ENCODE data around the gene USP34. TPM values are rescaled to one million over a fixed set of nuclear protein-coding genes. Genes with fewer than 3 reads are reported as not detected.
"Not testable (repeated sequence)": the region's sequence is repeated elsewhere in the genome, so short reads cannot be mapped to it uniquely, and the experiment has no call there.

Gene USP34
- total RNA-seq, 1 donor from 2014 or later, result 176 TPM

- Mint-ChIP-seq H3K27me3 (no peaks in the 10 kb centered on the region), H3K27ac (no peak overlapping the region), H3K4me3 (no peak overlapping the region), H3K4me1 (no peaks in the 10 kb centered on the region), H3K36me3 (ENCODE audit: low read depth) (peaks cover 76% of the 10 kb centered on the region), H3K9me3 (no peaks in the 10 kb centered on the region)
- ATAC-seq (ENCODE audit: low read depth), result no peak
- POLR2A ChIA-PET, result no interaction called here
- TF ChIP-seq CTCF (IDR thresholded peaks at IDR 0.05), result no peak
- intact Hi-C loops (cut with micrococcal nuclease), result no loop called here
- CTCF ChIA-PET, result no interaction called here
- DNase-seq, result no peak
Observed at GRCh38 chr2:61205132-61205531, 265.8 kb downstream of the USP34 start.

- H3K4me1 Mint-ChIP-seq, result peaks cover 10% of the 10 kb centered on the region
- ATAC-seq (ENCODE audit: low read depth) (no peak), DNase-seq (no peak)
- CTCF ChIA-PET, result no interaction called here
- H3K27me3 Mint-ChIP-seq, result no peaks in the 10 kb centered on the region
- TF ChIP-seq CTCF (IDR thresholded peaks at IDR 0.05), result no peak
- POLR2A ChIA-PET, result interaction anchor here (0.7 kb wide), 1 partner anchor 12 kb away, joined by 3 read pairs; no protein-coding TSS in a partner anchor
- H3K36me3 Mint-ChIP-seq (ENCODE audit: low read depth), result peaks cover 47% of the 10 kb centered on the region
- no peaks in the 10 kb centered on the region for H3K9me3 Mint-ChIP-seq
- intact Hi-C loops (cut with micrococcal nuclease), result no loop called here
- H3K4me3 Mint-ChIP-seq, result no peak overlapping the region
- H3K27ac Mint-ChIP-seq, result no peak overlapping the region
Observed at GRCh38 chr2:61196671-61197070, 274.2 kb downstream of the USP34 start.

DNA sequence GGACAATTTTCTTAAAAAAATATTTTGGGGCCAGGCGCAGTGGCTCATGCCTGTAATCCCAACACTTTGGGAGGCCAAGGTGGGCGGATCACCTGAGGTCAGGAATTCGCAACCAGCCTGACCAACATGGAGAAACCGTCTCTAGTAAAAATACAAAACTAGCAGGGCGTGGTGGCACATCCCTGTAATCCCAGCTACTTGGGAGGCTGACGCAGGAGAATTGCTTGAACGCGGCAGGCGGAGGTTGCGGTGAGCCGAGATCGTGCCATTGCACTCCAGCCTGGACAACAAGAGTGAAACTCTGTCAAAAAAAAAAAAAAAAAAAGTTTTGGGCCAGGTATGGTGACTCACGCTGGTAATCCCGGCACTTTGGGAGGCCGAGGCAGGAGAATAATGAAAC lies 276.2 kb downstream of the USP34 start:
- Mint-ChIP-seq H3K4me1 (peaks cover 10% of the 10 kb centered on the region), H3K36me3 (ENCODE audit: low read depth) (peaks cover 52% of the 10 kb centered on the region)
- H3K27ac Mint-ChIP-seq; ATAC-seq (ENCODE audit: low read depth); intact Hi-C loops (cut with micrococcal nuclease); CTCF ChIA-PET; DNase-seq; H3K9me3 Mint-ChIP-seq; H3K27me3 Mint-ChIP-seq; H3K4me3 Mint-ChIP-seq: not testable (repeated sequence)
- POLR2A ChIA-PET, result interaction anchor here (1.6 kb wide), 1 partner anchor 17 kb away, joined by 6 read pairs; no protein-coding TSS in a partner anchor

DNA sequence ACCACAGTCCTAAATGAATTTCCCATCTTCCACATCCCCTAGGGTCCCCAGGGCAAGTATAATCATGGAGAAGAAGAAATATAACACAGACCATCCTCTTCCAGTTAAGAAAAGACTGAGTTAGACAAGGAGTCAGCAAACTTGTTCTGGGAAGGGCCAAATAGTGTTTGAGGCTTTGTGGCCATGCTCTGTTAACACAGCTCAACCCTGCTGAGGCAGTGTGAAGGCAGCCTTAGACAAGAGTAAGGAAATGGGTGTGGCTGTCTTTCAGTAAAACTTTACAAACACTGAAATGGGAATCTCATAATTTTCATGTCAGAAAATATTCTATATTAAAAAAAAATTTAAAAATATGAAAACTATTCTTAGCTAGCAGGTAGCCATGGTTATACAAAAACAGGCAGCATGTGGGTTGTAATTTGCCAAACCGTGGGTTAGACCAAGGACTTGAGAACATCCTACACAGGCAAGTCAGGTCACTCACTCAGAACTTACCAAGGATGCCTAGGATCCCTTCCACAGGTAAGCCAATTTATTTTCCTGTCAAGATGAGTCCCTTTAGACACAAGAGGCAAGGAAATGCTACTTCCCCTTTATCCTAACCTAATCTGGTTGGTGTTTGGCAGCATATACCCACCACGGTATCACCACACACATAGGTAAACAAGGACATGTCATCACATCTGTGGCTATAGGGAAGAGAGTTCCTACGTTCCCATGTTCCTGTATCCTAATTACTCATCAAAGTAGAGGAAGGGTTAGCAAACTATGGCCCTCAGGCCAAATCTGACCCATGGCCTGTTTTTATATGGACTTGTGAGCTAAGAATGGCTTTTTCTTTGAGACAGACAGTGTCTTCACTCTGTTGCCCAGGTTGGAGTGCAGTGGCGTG lies 277.0 kb downstream of the USP34 start:
- Mint-ChIP-seq H3K27me3 (no peaks in the 10 kb centered on the region), H3K4me3 (no peak overlapping the region), H3K9me3 (no peaks in the 10 kb centered on the region), H3K4me1 (peaks cover 10% of the 10 kb centered on the region), H3K36me3 (ENCODE audit: low read depth) (peaks cover 53% of the 10 kb centered on the region), H3K27ac (peak overlapping the region; percentile 10)
- TF ChIP-seq CTCF (IDR thresholded peaks at IDR 0.05), result no peak
- ChIA-PET POLR2A (interaction anchor here (1.6 kb wide), 1 partner anchor 16 kb away, joined by 6 read pairs; no protein-coding TSS in a partner anchor), CTCF (no interaction called here)
- no peak for DNase-seq
- peak; percentile 21 for ATAC-seq (ENCODE audit: low read depth)
- intact Hi-C loops (cut with micrococcal nuclease), result no loop called here

GRCh38 chr2:61187085-61187484 lies 283.8 kb downstream of the USP34 start:
- DNase-seq, result no peak
- Mint-ChIP-seq H3K4me1 (peaks cover 5% of the 10 kb centered on the region), H3K9me3 (no peaks in the 10 kb centered on the region), H3K27me3 (no peaks in the 10 kb centered on the region), H3K36me3 (ENCODE audit: low read depth) (peaks cover 86% of the 10 kb centered on the region), H3K4me3 (no peak overlapping the region), H3K27ac (peak overlapping the region; percentile 18)
- CTCF ChIA-PET, result no interaction called here
- ATAC-seq (ENCODE audit: low read depth), result no peak
- POLR2A ChIA-PET, result no interaction called here
- no peak for TF ChIP-seq CTCF (IDR thresholded peaks at IDR 0.05)
- intact Hi-C loops (cut with micrococcal nuclease), result no loop called here
